GM19455 (cell line): ENCODE measurements around the gene TNIK.

ENCODE experiments used
- ATAC-seq: cut with Tn5 transposase; IDR thresholded peaks from one replicate; pipeline ENCODE4 v1.9.1; 2021; ENCODE audit not compliant: unreplicated experiment

TNIK gene

DNA sequence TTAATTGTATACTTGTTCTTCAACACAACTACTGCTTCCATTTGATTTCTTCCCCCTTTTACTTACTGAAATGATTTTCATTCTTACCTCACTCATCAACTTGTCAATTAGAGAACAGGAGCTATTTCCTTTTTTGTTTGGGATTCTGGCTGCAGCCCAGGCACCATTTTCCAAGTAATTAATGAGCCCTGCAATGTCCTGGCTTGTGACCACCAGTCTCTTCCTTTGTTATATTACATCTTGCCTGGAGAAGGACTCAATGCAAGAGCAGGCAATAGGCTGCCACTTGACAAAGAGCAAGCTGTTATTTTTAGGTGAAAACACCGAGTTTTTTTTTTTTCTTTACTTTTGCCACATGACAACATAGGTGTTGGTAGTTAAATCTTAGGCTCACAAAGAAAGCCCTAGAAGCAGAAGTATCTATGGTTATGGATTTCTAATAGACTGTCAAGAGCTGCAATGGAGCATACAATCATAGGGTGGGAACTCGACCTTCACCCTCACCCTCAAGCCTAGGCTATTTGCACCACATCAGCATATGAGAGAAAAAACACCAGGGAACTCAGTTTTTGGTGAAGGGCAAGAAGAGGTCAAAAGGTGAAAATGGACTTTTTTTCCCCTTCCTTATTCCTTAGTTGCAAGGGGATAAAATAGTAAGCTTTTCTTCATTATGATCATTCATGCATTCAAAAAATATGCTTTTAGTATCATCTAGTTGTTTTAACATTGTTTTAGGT, 114.9 kb downstream of the TNIK start:
- no peak for ATAC-seq

DNA sequence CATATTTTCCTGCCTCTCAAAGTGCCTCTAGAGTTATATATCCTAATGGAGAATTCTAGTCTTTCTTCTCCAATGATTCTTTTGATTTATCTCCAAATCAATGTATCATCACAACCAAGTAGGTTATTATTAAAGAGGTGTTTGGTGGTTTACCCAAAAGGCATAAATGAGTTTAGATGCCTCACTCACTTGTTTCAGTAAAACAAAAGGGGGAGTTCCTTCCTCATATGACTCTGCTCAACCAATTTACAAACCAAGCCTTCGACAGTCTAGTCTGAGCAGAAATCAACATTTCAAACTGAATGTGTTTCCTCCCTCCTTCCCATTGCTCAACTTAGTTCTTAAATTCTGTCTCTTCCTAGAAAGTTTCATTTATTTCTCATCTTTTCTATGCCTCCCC, 116.5 kb downstream of the TNIK start:
- ATAC-seq: no peak

DNA sequence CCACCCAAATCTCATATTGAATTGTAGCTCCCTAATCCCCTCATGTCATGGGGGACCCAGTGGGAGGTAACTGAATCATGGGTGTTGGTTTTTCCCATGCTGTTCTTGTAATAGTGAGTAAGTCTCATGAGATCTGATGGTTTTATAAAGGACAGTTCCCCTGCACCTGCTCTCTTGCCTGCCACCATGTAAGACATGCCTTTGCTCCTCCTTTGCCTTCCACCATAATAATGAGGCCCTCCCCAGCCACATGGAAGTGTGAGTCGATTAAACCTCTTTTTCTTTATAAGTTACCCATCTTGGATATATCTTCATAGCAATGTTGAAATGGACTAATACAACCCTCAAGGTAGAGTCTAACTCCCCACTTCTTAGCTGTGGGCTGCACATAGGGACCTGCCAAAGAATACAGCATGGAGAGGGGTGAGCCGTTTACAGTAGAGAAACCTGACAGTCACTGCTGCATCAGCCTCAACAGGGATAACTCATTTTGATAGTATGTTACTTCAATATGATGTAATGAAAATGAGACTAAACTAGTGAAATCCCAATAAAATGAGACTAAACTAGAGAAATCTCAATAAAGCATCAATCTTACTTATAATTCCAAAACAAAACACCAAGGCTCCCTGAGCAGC, 117.3 kb downstream of the TNIK start:
- no peak for ATAC-seq

- ATAC-seq: no peak
Measured at GRCh38 chr3:171342200-171342599, 118.0 kb downstream of the TNIK start.

- no peak for ATAC-seq
Measured at GRCh38 chr3:171340434-171340833, 119.8 kb downstream of the TNIK start.

GRCh38 chr3:171339598-171339997, 120.6 kb downstream of the TNIK start:
- ATAC-seq: no peak

GRCh38 chr3:171336406-171336805, 123.8 kb downstream of the TNIK start:
- ATAC-seq: no peak

DNA sequence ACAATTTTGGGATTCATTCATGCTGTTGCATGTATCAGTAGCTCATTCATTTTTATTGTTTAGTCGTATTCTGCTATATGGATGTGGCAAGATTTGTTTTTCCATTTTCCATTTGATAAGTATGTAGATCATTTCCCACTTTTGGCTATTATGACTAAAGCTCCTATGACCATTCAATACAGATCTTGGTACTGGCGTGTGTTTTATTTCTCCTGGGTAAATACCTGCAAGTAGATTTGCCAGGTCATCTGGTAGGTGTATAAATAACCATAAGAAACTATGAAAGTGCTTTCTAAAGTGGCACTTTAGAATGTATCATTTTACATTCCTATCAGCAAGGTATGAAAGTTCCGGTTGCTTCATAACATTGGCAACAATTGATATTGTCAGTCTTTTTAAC, 124.6 kb downstream of the TNIK start:
- ATAC-seq: no peak

DNA sequence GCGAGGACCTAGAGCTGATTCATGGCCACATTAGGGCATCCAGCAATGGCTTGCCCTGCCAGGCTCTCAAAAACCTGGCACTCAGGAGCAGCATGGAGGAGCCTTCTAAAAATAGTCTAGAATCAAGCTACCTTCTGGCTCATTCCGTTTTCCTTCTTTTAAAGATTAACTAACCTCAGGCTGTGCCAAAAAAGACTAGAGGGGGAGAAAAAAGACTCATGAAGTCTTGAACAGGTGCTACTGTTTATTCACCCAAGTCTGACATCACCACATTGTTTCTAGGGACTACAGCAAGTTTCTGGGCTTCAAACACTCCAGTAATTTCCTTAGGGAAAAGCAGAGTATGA, 125.8 kb downstream of the TNIK start:
- no peak for ATAC-seq

DNA sequence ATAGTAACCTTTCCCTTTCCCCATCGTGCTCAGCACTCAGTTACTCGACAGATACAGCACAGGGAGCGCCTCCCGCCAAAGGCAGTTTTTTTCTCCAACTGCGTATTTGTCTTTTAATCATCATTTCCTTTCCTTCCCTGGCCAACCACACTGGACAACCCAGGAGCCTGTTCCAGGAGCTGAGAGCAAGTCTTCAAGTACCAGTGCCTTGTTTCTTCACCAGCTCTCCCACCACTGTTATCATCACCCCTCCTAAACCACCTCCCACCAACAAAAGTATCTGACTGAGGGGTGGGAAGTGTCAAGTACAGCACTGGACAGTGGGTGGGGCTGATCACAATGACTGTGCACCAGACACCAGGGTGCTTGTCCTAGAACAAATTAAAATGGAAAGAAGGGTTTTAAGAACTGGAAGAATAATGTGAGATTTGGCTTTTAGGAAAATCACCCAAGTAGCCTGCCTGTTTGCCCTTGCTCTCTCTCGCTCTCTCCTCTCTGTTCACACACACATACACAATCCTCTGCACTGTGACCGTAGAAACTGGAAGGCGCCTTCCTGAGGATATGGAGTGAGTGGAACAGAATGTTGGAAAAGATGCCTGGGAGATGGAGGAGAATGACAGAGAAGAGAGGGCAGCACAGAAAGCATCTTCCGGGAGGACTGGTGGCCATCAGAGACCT, 126.3 kb downstream of the TNIK start:
- no peak for ATAC-seq

- no peak for ATAC-seq
Measured at GRCh38 chr3:171330938-171331337, 129.3 kb downstream of the TNIK start.

- no peak for ATAC-seq
Measured at GRCh38 chr3:171329746-171330145, 130.5 kb downstream of the TNIK start.

DNA sequence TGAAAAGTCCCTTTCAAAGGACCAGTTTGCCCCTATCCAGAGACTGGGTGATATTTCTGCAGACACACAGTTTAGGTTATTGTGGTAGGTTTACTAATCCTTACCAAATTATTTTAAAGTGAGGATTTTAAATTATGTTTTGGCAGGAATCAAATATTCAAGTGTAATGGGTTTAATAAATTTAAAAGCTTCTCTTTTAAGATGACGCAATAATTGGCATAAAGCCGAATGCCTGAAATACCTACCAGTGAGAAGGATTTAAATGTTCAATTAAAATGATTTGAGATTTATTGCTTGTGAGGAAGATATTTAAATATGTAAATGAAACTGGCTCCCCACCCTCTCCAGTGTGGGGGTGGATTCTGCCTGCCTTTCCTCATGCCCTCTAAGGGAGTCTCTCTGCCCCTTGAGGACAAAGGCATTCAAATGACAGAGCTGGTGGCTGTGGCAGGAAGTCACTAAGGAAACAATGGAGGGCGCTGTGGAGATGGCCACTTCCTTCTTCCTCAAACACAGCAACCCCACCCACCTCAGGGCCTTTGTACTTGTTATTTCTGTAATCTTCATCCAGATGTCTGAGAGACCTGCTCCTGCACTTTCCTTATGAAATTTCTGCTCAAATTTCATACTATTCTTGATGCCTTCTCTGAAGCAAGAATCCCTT, 131.7 kb downstream of the TNIK start:
- ATAC-seq: no peak

DNA sequence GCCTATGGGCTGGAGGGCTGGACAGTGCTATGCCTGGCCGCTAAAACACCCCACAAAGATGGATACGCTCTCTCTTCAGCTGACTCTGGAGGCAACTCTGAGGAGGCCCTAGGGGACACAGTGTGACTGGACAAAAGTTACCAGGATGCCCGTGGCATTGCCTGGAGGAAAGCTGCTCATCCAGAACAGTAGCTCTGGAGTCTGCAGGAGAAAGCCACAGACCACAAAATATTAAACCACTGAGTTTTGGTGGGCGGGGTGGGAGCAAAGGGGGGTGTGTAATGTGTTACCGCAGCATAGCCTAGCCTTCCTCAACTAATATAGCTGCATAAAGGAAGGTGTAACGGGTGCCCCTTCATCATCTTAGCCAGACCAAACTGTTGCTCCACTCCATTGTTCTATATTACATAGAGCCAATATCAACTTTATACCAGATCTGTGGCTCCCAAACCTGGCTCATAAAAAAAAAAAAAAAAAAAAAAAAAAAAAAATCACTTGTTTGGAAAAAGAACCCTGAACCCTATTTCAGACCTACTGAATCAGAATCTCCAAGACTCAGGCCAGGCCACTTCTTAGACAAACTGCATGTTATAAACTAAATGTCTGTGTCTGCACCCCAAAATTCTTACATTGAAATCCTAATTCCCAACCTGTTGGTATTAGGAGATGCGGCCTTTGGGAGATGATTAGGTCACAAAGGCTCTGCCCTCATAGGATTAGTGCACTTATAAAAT, 132.6 kb downstream of the TNIK start:
- no peak for ATAC-seq

DNA sequence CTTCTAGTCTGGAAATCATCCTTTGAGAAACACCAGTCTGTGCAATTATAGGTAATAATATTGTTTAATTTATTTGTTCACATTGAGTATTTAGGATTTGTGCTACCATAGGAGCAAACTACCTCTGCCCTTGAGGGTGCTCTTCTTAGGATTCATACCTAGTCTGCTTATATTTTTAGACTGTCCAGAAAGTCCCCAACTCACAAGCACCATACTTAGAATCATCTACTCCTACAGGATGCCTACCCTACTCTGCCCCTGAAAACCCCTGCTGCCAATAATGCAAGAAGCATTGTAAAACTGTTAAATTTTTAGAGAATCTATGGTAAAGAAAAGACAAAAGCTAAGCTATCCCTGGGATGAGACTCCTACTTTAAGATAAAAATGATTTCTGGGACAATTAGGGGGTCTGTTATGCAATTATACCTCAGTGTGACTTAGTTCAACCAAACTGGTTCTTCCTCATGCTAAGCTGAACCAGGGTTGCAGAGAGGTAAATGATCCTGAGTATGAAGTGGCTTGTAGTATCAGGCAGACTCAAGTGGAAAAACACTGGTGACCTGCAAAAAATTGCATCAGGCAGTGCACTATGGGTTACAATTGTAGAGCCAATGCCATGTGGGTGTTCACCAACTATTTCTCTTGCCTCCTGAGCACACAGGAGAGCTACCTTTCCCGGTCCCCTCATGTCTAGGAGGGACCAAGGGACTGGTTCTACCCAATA, 133.3 kb downstream of the TNIK start:
- no peak for ATAC-seq

DNA sequence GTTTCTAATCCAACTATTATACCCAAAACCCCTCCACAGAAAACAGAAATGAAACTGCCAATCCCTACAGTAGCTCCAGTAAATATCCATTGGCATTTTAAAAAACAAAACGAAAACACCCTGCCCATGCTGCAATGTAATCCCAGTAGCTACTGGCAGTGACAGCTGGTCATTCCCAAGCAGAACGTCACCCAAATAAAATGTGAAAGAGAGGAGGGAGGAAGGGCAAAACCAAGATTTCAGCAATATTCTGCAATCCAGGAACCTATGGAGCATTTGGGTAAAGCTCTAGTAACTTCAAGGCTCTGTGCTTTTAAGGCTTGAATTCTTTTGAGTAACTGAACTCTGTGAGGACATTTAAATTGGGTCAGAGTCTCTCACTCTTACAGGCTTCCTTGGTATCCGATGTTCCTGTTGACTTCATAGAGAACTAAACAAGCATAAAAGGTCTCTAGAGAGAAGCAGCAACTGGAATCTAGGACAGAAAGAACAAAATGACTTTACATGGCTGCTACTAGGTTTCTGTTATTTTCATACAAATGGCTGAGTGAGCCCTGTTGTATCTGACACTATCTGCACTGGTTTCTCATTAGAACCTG, 136.2 kb downstream of the TNIK start:
- ATAC-seq: no peak

DNA sequence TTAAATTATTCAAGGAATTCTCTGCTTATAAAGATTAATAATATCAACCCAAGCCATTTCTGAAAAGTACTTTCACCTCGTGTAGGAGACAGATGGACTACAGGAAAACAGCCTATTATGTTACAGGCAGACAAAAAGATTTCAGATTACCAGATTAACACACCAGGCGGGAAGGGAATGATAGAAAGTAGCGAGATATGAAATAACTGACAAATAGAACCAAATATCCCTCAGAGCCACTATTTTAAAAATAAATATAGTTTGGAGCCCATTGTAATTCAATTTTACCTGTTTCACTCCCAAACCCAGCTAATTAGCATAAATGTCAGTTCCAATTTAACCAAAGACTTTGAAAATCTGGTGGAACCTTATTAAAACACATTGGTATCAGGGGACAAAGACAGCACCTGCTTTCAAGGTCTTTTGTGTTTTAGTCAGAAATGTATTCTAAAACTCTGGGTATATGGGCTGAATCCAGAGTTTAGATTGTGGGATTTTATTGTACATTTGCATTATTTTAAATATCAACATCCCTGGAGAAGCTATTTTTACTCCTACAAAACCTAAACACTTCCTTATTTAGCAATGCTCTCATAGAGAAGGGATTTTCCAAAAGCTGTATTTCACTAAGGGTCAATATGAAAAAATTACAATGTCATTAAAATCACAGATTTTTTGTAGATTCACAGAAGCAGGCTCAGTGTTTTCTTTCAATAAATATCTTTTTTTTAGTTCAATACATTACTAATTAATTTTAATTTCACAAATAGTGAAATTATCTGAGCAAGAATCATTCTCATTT, 138.4 kb downstream of the TNIK start:
- no peak for ATAC-seq

DNA sequence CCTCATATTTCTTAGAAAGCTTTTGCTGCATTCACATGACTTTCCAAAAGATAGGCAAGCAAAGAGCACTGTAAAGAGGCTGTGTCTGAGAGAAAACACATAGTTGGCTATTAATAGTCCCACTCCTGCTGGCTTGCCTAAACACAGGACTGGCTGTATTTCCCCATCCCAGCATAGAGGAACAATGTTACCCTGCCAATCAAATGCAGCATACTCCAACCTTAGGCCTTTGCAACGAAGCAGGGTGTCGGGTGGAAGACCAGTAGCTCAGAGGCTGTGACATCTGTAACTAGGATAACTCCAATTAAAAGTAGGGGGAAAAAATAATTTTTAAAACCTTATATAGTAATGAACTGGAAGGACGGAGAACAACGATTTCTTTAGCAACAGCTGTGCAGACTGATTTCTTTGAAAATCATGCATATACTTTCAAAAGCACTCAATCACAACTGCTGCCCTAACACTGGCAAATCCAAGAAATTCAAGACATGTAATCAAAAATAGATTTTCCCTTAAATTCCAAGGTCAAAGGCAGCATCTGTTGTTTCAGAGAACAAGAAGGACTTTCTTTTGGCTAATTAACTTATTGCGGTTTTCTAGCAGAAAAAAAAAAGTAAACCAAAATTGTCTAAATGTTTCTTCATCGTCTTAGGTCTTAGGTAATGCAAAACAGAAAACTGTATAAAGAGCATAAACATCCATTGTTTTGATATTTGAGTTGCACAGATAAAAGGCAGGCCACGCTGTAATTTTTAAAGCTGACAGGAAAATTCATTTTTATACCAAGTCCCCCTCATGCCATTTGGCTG, 139.3 kb downstream of the TNIK start:
- ATAC-seq: no peak

GRCh38 chr3:171317171-171317570, 143.0 kb downstream of the TNIK start:
- no peak for ATAC-seq
